EH (cell line): ENCODE data around the gene TIMELESS.
"Not testable (repeated sequence)": the region's sequence is repeated elsewhere in the genome, so short reads cannot be mapped to it uniquely, and the experiment has no call there.

Source experiments
- DNase-seq: peaks from one replicate; pipeline ENCODE4 v3.0.0-alpha.2; 2015; ENCODE audit warnings: low read depth

The TIMELESS gene, protein sequence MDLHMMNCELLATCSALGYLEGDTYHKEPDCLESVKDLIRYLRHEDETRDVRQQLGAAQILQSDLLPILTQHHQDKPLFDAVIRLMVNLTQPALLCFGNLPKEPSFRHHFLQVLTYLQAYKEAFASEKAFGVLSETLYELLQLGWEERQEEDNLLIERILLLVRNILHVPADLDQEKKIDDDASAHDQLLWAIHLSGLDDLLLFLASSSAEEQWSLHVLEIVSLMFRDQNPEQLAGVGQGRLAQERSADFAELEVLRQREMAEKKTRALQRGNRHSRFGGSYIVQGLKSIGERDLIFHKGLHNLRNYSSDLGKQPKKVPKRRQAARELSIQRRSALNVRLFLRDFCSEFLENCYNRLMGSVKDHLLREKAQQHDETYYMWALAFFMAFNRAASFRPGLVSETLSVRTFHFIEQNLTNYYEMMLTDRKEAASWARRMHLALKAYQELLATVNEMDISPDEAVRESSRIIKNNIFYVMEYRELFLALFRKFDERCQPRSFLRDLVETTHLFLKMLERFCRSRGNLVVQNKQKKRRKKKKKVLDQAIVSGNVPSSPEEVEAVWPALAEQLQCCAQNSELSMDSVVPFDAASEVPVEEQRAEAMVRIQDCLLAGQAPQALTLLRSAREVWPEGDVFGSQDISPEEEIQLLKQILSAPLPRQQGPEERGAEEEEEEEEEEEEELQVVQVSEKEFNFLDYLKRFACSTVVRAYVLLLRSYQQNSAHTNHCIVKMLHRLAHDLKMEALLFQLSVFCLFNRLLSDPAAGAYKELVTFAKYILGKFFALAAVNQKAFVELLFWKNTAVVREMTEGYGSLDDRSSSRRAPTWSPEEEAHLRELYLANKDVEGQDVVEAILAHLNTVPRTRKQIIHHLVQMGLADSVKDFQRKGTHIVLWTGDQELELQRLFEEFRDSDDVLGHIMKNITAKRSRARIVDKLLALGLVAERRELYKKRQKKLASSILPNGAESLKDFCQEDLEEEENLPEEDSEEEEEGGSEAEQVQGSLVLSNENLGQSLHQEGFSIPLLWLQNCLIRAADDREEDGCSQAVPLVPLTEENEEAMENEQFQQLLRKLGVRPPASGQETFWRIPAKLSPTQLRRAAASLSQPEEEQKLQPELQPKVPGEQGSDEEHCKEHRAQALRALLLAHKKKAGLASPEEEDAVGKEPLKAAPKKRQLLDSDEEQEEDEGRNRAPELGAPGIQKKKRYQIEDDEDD

DNA sequence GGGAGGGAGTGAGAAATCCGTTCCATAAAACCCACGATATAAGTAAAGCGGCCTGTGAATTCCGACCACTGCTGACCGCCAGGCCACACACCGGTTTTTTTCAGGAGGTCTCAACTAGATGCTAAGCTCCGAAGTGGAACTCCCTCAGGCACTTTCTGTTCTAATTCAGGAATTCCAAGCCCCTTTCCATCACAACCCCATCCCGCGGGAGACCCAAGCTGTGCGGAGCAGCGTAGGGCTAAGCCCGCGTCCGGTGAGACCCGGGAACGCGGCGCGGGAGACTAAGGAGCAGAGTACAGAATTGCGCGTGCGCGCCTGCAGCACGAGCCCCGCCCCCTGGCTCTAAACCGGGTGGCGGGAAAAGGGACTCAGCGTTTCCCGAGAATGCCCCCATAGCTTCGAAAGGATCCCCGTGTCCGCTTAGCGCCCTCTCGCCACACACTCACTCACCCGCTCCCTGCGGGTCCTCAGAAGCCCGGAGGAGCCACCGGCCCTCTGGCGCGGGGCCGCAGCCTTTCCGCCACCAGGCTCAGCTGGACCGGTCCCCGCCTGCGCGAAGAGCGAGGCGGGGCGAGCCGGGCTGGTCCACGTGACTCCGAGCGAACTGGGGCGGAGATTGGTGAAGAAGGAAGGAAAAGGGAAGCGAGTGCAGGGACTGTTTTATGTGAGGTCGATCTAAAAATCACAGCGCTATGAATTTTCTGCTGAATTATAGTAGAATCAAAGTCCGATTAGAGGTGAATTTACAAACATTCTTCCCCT, at the start of gene TIMELESS:
Gene TIMELESS (minus strand): TSS at position 567 of the 762 bp plus-strand sequence. CDS start 15,256 bp downstream, outside the sequence.
- peak; percentile 89 for DNase-seq

DNA sequence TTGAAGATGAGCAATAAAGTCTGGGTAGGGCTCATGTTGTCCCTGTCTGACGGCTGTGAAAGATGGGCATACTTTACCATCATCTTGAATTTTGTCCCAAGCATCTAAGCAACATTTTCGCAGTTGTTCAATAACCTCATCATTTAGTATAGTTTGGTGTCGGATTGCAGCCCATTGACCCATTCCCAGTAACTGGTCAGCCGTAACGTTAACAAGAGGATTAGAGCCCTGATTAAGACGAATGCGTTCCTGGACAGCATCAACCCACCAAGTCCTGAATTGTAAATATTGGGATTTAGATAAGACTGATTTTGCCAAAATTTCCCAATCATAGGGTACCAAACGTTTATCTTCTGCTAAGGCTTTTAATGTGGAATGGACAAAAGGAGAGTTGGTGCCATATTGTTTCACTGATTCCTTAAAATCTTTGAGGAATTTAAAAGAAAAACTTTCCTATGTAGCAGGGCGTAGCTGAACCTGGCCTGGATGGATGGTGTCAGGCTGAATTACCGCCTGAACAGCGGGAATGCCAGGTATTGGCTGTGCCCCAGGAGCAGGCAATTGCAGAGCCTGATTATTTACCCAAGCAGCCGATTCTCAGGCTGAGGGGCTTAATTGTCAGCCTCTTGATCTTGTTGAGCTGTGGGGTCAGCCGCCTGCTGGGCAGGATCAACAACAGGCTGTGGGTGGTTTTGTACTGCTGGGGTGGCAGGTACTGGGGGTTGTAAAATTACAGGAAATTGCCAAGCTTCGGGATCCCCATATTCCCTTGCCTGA, 49.1 kb upstream of the TIMELESS start:
- DNase-seq: not testable (repeated sequence)

DNA sequence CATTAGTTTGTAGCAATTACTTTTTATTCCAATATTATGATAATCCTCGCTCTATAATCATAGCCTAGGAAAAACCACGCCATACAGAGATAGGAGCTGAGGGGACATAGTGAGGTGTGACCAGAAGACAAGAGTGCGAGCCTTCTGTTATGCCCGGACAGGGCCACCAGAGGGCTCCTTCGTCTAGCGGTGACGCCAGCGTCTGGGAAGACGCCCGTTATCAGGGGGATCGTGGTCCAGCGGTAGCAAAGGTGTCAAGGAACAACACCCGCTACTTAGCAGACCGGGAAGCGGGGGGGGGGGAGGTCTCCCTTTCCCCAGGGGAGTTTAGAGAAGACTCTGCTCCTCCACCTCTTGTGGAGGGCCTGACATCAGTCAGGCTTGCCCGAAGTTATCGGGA, 47.5 kb upstream of the TIMELESS start:
- DNase-seq: peak; percentile 44

DNA sequence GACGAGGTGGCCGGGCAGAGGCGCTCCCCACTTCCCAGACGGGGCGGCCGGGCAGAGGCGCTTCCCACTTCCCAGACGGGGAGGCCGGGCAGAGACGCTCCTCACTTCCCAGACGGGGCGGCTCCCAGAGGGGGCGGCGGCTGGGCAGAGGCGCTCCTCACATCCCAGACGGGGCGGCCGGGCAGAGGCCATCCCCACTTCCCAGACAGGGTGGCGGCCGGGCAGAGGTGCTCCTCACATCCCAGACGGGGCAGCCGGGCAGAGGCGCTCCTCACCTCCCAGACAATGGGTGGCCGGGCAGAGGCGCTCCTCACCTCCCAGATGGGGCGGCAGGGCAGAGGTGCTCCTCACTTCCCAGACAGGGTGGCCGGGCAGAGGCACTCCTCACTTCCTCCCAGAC, 45.3 kb upstream of the TIMELESS start:
- DNase-seq: not testable (repeated sequence)

DNA sequence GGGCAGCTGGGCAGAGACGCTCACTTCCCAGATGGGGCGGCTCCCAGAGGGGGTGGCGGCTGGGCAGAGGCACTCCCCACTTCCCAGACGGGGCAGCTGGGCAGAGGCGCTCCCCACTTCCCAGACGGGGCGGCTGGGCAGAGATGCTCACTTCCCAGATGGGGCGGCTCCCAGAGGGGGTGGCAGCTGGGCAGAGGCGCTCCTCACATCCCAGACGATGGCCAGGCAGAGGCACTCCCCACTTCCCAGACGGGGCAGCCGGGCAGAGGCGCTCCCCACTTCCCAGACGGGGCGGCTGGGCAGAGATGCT, 44.8 kb upstream of the TIMELESS start:
- DNase-seq: not testable (repeated sequence)

DNA sequence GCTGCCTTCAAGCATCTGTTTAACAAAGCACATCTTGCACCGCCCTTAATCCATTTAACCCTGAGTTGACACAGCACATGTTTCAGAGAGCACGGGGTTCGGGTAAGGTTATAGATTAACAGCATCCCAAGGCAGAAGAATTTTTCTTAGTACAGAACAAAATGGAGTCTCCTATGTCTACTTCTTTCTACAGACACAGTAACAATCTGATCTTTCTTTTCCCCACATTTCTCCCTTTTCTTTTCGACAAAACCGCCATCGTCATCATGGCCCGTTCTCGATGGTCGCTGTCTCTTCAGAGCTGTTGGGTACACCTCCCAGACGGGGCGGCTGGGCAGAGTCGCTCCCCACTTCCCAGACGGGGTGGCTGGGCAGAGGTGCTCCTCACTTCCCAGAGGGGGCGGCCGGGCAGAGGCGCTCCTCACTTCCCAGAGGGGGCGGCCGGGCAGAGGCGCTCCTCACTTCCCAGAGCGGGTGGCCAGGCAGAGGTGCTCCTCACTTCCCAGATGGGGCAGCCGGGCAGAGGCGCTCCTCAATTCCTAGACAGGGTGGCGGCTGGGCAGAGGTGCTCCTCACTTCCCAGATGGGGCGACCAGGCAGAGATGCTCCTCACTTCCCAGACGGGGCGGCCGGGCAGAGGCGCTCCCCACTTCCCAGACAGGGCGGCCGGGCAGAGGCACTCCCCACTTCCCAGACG, 44.3 kb upstream of the TIMELESS start:
- DNase-seq: not testable (repeated sequence)

DNA sequence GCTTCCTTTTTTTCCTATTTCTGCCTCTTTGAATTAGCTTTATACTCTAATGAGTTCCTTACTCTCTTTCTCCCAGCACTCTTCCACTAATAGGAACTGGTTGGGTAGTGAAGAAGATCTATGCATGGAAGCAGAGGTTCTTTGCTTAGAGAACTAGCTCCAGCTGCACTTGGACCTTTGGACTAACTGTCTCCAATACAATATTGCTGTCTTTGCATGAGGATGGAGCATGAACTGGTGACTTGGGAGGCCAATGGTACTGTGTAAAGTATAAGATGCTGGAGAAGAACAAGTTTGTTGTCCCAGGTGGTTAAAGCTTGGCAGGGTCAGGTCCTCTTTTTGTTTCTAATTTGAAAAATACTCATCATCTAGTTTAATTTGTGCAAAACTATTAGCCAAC, 41.1 kb upstream of the TIMELESS start:
- no peak for DNase-seq

DNA sequence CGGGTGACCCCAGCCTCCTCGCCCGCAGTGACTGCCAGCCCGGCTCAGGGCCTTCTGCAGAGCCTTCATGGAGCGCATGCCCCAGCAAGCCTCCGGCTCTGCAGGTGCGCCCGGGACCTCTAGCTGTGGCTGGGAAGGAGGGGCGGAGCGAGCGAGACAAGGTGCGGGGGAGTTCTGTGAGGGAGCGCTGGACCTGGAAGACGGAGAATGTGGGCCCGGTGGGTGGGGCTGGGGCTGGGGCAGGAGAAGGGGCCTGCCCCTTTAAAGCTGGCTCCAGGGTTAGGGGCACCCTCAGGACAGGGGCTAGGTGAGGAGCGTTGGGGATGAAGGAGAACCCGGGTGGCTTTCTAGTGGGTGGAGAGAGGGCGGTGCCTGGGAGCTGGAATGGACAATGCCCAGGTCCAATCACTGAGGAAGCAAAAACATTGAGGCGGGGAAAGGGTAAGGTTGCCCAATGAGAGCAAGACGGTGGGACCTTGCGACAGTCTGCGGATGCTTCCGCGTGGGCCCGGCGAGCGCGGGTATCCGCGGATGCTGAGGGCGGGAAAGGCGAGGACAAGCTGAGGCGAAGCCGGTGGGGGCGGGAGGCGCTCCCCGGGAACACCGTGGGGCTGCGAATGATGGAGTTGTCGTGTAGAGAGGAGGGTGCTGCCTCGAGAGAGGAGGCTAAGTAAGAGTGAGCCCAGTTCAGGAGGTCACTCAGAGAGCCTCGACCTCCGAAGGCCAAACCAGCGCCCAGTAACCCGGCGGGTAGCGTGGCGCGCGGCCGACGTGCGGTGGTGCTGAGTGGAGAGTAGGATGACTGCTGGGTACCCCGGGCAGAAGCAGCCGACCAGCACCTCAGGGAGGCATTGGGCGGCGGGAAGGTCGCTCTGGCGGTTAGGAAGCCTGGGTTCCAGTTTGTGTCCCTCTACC, 39.1 kb upstream of the TIMELESS start, which contains the start of gene GLS2:
Gene GLS2 (minus strand): TSS at position 121 of the 915 bp plus-strand sequence. CDS start 43 bp downstream, at position 78.
- DNase-seq: peak; percentile 83

DNA sequence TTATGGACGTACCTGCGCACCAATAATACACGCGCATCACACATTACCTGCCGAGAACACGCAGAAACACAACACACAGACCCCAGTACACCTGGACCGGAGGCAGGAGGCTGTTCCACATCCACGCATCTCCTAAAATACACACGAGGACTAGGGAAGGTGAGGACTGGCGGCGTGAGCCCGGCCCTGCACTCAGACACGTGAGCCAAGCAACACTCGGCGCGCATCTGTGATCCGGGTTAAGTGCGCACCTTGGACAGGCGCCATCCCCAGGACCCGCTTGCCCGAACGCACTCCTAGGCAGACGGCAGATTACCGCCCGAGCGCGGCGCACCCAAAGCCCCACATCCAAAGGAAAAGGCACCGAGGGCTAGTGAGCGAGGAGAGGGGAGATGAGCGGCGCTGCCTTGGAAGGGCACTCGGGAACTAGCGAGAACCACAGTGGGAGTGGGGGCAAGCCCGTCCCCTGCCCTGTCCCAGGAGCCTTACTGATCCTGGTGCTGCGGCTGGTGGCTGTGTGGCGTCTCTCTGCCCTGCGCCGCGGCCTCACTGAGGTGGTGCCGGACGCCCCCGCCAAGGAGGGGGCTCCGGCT, 38.3 kb upstream of the TIMELESS start:
- peak; percentile 21 for DNase-seq

DNA sequence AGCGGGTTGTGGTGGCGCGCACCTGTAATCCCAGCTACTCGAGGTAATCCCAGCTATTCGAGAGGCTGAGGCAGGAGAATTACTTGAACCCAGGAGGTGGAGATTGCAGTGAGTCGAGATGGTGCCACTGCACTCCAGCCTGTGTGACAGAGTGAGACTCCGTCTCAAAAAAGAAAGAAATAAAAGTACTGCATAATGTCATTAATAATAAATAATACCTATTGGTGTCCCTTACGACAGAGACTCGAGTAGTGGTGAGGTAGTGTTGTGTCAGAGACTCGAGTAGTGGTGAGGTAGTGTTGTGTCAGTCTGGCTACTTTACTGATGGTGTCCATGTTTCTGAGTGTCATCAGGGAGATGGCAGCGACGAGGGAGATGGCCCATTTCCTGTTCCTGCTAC, 37.5 kb upstream of the TIMELESS start:
- no peak for DNase-seq

DNA sequence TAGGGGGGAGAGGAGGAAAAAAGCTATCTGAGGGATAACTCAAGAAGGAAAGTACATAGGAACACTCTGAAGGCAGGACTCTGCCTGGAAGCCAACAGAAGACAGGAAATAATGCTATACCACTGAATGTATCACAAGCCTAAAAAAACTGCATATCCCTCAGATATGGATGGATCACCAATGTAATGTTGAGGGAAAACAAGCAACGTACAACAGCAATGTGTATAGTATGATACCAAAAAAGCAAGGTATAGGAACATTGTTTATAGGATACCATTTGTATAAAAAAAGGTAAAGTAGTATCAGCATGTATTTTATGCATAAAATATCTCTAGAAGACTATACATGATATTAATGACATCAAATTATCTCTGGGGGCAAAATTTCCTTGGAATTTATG, 35.3 kb upstream of the TIMELESS start:
- DNase-seq: no peak

DNA sequence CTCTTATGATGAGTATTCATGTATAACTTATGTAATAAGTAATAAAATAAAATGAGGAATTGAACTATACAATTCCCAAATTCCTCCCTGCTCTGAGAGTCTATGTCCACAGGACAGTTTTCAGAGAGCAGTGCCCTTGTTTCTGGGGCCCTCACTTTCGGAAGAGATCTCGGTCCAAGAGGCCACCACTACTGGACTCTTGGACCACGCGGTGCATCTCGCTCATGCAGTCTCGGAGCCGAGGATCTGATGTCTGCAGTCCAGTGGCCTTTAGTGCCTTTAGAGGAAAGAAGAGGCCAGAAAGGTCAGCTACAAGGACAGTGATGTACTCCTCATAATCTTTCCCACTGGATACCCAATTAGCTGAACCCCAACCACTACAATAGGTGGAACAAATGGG, 30.4 kb upstream of the TIMELESS start:
- no peak for DNase-seq

DNA sequence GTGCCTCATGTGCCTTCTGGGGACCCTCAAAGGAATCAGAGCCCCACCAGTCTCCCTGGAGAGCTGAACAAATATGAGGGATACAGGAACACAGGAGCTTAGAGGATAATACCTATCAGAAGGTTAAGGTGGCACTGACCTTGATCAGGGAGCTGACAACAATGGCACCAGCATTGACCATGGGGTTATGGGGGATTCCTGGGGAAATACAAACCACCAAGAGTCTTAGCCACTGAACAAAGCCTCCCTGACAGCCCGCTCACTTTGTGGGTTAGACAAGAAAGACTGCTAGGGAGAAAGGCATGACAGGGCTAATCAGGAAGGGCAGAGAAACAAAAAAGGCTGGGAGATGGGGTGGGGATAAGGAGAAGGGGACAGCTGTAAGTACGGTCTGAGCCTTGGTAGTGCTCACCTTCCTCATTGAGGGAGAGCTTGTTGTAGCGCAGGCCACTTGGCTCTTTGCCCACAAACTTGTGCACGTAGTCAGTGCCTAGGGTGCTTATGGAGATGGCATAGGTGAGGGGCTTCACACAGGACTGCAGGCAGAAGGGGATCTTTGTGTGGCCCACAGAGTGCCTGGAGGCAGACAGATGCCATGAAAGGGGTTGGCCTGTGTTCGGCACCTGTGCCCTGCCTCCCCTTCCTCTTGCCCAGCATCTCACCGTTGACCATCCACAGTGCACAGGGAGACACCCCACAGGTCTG, 28.4 kb upstream of the TIMELESS start:
- DNase-seq: no peak

DNA sequence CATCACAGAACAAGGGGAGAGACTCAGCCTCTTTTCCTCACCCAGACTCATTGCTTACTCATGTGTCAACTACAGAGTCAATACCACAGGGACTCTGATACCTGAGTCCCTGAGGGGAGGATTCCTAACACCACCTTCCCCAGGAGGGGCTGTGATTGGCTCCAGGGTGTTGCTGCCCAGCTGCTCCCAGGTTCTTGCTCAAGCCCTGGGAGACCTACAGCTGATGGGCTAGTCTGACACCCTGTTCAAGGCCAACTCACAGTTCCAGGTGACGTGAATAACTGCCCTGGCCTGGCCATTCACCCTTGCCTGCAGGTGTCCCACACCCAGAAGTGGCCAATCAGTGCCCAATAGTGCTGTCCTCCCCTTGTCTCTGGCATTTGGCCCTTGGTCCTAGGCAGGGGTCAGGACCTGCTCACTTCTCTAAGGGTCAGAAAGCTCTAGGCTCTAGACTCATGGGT, 27.8 kb upstream of the TIMELESS start:
- DNase-seq: no peak

DNA sequence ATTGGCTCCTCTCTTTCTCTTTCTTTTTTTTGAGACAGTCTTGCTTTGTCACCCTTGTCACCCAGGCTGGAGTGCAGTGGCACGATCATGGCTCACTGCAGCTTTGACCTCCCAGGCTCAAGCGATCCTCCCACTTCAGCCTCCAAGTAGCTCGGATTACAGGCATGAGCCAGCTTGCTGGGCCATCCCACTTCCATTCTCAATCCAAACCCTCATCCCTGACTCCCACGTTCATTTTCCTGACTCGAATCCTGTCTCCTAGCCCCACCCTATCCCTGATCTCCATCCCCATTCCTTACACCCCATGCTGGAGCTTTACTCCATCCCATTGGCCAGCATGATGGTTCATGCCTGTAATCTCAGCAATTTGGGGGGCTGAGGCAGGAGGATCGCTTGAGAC, 26.9 kb upstream of the TIMELESS start:
- DNase-seq: no peak

DNA sequence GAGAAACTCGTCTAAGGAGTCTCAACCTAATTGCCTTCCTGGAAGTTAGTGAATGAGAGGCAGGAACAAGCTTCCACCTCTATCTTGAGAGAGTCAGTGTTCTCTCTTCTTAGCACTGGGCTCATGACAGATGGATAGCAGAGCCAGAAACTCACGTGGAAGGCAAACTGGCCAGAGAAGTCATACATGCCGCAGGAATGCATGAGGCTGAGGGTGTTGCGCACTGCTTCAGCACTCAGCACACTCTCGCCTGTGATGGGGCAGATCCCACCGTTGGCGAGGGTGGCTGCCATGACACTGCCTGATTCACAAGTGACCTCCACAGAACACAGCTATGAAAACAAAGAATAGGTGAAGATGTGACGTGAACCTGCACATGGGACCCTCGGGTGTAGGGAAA, 25.2 kb upstream of the TIMELESS start:
- DNase-seq: no peak

DNA sequence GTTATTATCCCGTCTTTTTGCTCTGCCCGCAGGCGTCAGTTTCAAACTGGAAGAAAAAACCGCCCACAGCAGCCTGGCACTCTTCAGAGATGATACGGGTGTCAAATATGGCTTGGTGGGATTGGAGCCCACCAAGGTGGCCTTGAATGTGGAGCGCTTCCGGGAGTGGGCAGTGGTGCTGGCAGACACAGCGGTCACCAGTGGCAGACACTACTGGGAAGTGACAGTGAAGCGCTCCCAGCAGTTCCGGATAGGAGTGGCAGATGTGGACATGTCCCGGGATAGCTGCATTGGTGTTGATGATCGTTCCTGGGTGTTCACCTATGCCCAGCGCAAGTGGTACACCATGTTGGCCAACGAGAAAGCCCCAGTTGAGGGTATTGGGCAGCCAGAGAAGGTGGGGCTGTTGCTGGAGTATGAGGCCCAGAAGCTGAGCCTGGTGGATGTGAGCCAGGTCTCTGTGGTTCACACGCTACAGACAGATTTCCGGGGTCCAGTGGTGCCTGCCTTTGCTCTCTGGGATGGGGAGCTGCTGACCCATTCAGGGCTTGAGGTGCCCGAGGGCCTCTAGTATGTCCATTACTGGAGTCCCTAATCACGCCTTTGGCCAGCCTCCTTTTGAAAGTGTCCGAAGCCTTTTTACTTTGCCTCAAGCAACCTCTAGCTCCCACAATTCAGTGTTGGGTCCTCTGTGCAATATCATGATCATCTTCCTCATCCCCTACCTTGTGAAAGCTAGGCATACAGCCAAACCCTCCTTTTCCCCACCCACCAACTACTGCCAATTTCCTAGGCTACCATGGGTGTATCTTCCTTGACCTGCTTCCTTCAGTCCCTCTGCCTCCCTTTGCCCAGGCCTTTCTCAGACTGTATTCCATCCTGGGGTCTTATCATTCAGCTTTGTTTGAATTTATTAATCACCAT, 20.0 kb upstream of the TIMELESS start:
- DNase-seq: peak; percentile 5
